Mesothelial cell of epicardium (in vitro differentiated cells): ENCODE measurements around the gene TROAP. TPM values are rescaled to one million over a fixed set of nuclear protein-coding genes. Genes with fewer than 3 reads are reported as not detected.

Experiments used
- DNase-seq, 2 experiments: peaks; one replicate each; pipeline ENCODE4 v3.0.0; 2021; ENCODE audit warnings: low spot score in 2 of 2; ENCODE audit not compliant: unreplicated experiment in 2 of 2
- H3K27ac Mint-ChIP-seq: 2 replicates; pipeline ENCODE4 v1.8.0; 2021; ENCODE audit warnings: mixed read lengths
- H3K27me3 Mint-ChIP-seq: 2 replicates; pipeline ENCODE4 v1.8.0; 2021; ENCODE audit warnings: low read depth, mixed read lengths
- H3K36me3 Mint-ChIP-seq: 2 replicates; pipeline ENCODE4 v1.8.0; 2021; ENCODE audit warnings: mixed read lengths
- H3K4me1 Mint-ChIP-seq: 2 replicates; pipeline ENCODE4 v1.8.0; 2021; ENCODE audit warnings: mixed read lengths
- H3K4me3 Mint-ChIP-seq: 2 replicates; pipeline ENCODE4 v1.8.0; 2021; ENCODE audit warnings: mild to moderate bottlenecking, moderate library complexity, mixed read lengths
- H3K9me3 Mint-ChIP-seq: 2 replicates; pipeline ENCODE4 v1.8.0; 2021; ENCODE audit warnings: mixed read lengths
- CTCF ChIP-seq: fragments of 200-600 bp; sonication (generic); IDR thresholded peaks from one replicate; pipeline ENCODE4 v1.5.0; 2021; ENCODE audit warnings: antibody characterized with exemption; ENCODE audit not compliant: unreplicated experiment
- total RNA-seq: library from RNA; stranded (reverse); gene quantifications from 3 replicates; pipeline ENCODE4 v1.2.1, GENCODE V29; 2021

Gene TROAP
- total RNA-seq, 1 donor from 2014 or later, result 30.8 TPM

- Mint-ChIP-seq H3K27me3 (peaks cover 85% of the 10 kb centered on the region), H3K4me1 (peaks cover 8% of the 10 kb centered on the region), H3K9me3 (no peaks in the 10 kb centered on the region), H3K4me3 (peak overlapping the region; percentile 56), H3K36me3 (no peaks in the 10 kb centered on the region), H3K27ac (no peak overlapping the region)
- DNase-seq, result no peak
- peak; percentile 65 for TF ChIP-seq CTCF
These were observed 26.0 kb upstream of the TROAP start for GRCh38 chr12:49296836-49297694.

- H3K4me3 Mint-ChIP-seq, result peak overlapping the region; percentile 56
- no peaks in the 10 kb centered on the region for H3K36me3 Mint-ChIP-seq
- no peak for DNase-seq
- no peak for TF ChIP-seq CTCF
- peaks cover 8% of the 10 kb centered on the region for H3K4me1 Mint-ChIP-seq
- no peaks in the 10 kb centered on the region for H3K9me3 Mint-ChIP-seq
- no peak overlapping the region for H3K27ac Mint-ChIP-seq
- peaks cover 81% of the 10 kb centered on the region for H3K27me3 Mint-ChIP-seq
These were observed 25.4 kb upstream of the TROAP start for GRCh38 chr12:49297695-49298060.

GRCh38 chr12:49298160-49298559, 24.9 kb upstream of the TROAP start:
- H3K27ac Mint-ChIP-seq, result no peak overlapping the region
- peaks cover 8% of the 10 kb centered on the region for H3K4me1 Mint-ChIP-seq
- no peak overlapping the region for H3K4me3 Mint-ChIP-seq
- H3K27me3 Mint-ChIP-seq, result peaks cover 81% of the 10 kb centered on the region
- no peak for DNase-seq
- H3K9me3 Mint-ChIP-seq, result no peaks in the 10 kb centered on the region
- no peaks in the 10 kb centered on the region for H3K36me3 Mint-ChIP-seq
- no peak for TF ChIP-seq CTCF

- Mint-ChIP-seq H3K27me3 (peaks cover 59% of the 10 kb centered on the region), H3K4me3 (no peak overlapping the region), H3K4me1 (peaks cover 6% of the 10 kb centered on the region), H3K36me3 (no peaks in the 10 kb centered on the region), H3K9me3 (no peaks in the 10 kb centered on the region), H3K27ac (no peak overlapping the region)
- TF ChIP-seq CTCF, result no peak
- no peak for DNase-seq
These were observed 21.3 kb upstream of the TROAP start for GRCh38 chr12:49301760-49302159.

- no peaks in the 10 kb centered on the region for H3K9me3 Mint-ChIP-seq
- H3K4me3 Mint-ChIP-seq, result no peak overlapping the region
- no peak for DNase-seq
- H3K27me3 Mint-ChIP-seq, result peaks cover 48% of the 10 kb centered on the region
- no peak overlapping the region for H3K27ac Mint-ChIP-seq
- H3K4me1 Mint-ChIP-seq, result peaks cover 7% of the 10 kb centered on the region
- H3K36me3 Mint-ChIP-seq, result no peaks in the 10 kb centered on the region
- no peak for TF ChIP-seq CTCF
These were observed 18.9 kb upstream of the TROAP start for GRCh38 chr12:49304161-49304560.
